HepG2 (cell line): ENCODE data around the gene TFPI. TPM values are rescaled to one million over a fixed set of nuclear protein-coding genes. Genes with fewer than 3 reads are reported as not detected.

ENCODE experiments used
- EP300 ChIP-seq, 3 experiments: sonication (generic) in 1 of 3; formaldehyde crosslinking in 1 of 3; IDR thresholded peaks; 2 replicates each; pipeline versions ENCODE4 v1.5.1 to v1.6.1; 2011 to 2020; ENCODE audit warnings: low read depth in 2 of 3, low read length in 2 of 3, borderline replicate concordance in 1 of 3, improper control_type of control experiment in 1 of 3, mild to moderate bottlenecking in 1 of 3, missing genetic modification reagents in 1 of 3, moderate library complexity in 1 of 3
- LCORL ChIP-seq, 2 experiments: fragments of 450-650 bp in 1 of 2; sonication (generic) in 1 of 2; formaldehyde crosslinking in 1 of 2; IDR thresholded peaks; 2 replicates each; pipeline versions ENCODE4 v1.5.0 to v1.6.1; 2017 to 2020; ENCODE audit warnings: antibody characterized with exemption in 1 of 2, missing genetic modification reagents in 1 of 2
- RORA ChIP-seq: sonication (generic); formaldehyde crosslinking; IDR thresholded peaks from 2 replicates; pipeline ENCODE4 v1.5.0; 2020; ENCODE audit warnings: mild to moderate bottlenecking, missing genetic modification reagents, moderate library complexity
- SALL2 ChIP-seq: sonication (generic); formaldehyde crosslinking; IDR thresholded peaks from 2 replicates; pipeline ENCODE4 v1.8.1; 2023; ENCODE audit warnings: mild to moderate bottlenecking, missing genetic modification reagents, inconsistent platforms
- ZBTB7A ChIP-seq: sonication (generic); formaldehyde crosslinking; IDR thresholded peaks from 2 replicates; pipeline ENCODE4 v1.8.0; 2022; ENCODE audit warnings: mild to moderate bottlenecking, missing genetic modification reagents
- ZC3H13 ChIP-seq: sonication (generic); formaldehyde crosslinking; IDR thresholded peaks from 2 replicates; pipeline ENCODE4 v1.8.1; 2023; ENCODE audit warnings: mild to moderate bottlenecking, missing genetic modification reagents, moderate library complexity
- ZNF530 ChIP-seq: sonication (generic); formaldehyde crosslinking; IDR thresholded peaks from 2 replicates; pipeline ENCODE4 v1.5.0; 2020; ENCODE audit warnings: low read depth, mild to moderate bottlenecking, missing genetic modification reagents
- ZNF562 ChIP-seq: sonication (generic); formaldehyde crosslinking; IDR thresholded peaks from 2 replicates; pipeline ENCODE4 v1.8.0; 2022; ENCODE audit warnings: missing genetic modification reagents, borderline replicate concordance
- ZNF616 ChIP-seq: sonication (generic); formaldehyde crosslinking; IDR thresholded peaks from 2 replicates; pipeline ENCODE4 v1.5.0; 2020; ENCODE audit warnings: low read depth, mild to moderate bottlenecking, missing genetic modification reagents
- ZNF772 ChIP-seq: sonication (generic); formaldehyde crosslinking; IDR thresholded peaks from 2 replicates; pipeline ENCODE4 v1.5.0; 2020; ENCODE audit warnings: mild to moderate bottlenecking, missing genetic modification reagents
- polyA plus RNA-seq, 8 experiments: library from polyadenylated mRNA; depleted of rRNA in 3 of 8; stranded (reverse) in 7 of 8; unstranded in 1 of 8; fragments of >200 nt; fragmentation: Illumina TruSeq in 4 of 8; extraction: Trizol in 4 of 8; gene quantifications; 2 replicates each; pipeline versions ENCODE4 v1.2.1 to v1.2.3, GENCODE V29; 2011 to 2016; ENCODE audit warnings: low read depth in 4 of 8, missing spikeins in 1 of 8, mixed read lengths in 1 of 8; ENCODE audit not compliant: insufficient read depth in 1 of 8
- total RNA-seq, 5 experiments: library from RNA; depleted of rRNA; stranded (reverse); fragments of >200 nt; fragmentation: Illumina TruSeq; extraction: Trizol; gene quantifications; 2 replicates each; pipeline ENCODE4 v1.2.3, GENCODE V29; 2016; ENCODE audit warnings: low read depth in 1 of 5
- TF ChIP-seq, protein P1 (sequence below): sonication (generic); formaldehyde crosslinking; IDR thresholded peaks from 2 replicates; pipeline ENCODE4 v1.4.0; 2020; ENCODE audit warnings: missing genetic modification reagents, borderline replicate concordance
- TF ChIP-seq, protein P2 (sequence below): sonication (generic); formaldehyde crosslinking; IDR thresholded peaks from 2 replicates; pipeline ENCODE4 v1.5.1; 2020; ENCODE audit warnings: missing genetic modification reagents, mild to moderate bottlenecking, borderline replicate concordance

Gene TFPI
- total and polyA plus RNA-seq, 2 of the 13 experiments (the other 11 are each of a cell fraction or from before 2014, with no cell fraction given) = 301 to 436 TPM

DNA sequence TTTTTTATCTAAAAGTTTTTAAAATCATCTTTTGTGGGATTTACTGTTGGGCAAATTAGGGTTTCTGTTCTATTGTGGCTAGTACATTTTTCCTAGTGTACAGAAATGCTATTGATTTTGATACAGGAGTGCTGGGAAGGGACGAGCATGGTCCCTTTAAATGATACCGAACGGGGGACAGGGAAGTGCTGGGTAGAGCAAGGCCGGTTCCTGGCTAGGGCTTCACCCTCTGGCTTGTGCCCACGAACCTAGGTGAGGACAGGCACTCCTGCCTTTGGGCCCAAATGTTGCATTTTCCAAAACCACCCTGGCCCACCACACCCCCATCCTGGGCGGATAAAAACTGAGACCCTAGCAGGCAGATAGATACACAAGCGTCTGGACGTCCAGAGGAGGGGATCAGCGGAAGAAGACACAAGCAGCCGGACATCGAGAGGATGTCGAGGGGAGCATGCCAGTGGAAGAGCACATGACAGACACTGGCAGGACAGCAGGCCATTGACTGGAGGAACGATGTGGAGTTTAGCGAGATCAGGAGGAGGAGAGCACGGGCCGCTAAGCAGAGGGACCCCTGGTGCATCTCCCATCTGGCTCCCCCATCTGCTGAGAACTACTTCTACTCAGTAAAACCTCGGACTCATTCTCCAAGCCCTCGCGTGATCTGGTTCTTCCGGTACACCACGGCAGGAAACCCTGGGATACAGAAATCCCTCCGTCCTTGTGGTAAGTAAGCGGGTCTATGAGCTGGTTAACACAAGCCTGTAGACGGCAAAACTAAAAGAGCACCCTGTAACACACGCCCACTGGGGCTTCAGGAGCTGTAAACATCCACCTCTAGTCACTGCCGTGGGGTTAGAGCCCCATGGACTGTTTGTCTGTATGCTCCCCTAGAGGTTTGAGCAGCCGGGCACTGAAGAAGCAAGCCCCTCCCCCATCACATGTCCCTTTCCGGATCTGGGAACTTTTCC lies 92.7 kb downstream of the TFPI start (continued):
- TF ChIP-seq EP300 (IDR thresholded peaks at IDR 0.05; ENCODE audit: low read depth in 2 of 2, low read length in 2 of 2) = 0 out of 4 replicates have a peak, but pooled peaks of 1 of the 2 experiments have one; percentile 41
- no peak for TF ChIP-seq EP300 (CRISPR knock-in tag; IDR thresholded peaks at IDR 0.05; ENCODE audit: borderline replicate concordance)
- no peak for TF ChIP-seq ZNF530
- TF ChIP-seq ZBTB7A (CRISPR knock-in tag) = no peak; the same call in 1 of the 2 replicates
- TF ChIP-seq SALL2 (CRISPR knock-in tag) = peak; percentile 82; the same call in 1 of the 2 replicates
- TF ChIP-seq, protein P1, sequence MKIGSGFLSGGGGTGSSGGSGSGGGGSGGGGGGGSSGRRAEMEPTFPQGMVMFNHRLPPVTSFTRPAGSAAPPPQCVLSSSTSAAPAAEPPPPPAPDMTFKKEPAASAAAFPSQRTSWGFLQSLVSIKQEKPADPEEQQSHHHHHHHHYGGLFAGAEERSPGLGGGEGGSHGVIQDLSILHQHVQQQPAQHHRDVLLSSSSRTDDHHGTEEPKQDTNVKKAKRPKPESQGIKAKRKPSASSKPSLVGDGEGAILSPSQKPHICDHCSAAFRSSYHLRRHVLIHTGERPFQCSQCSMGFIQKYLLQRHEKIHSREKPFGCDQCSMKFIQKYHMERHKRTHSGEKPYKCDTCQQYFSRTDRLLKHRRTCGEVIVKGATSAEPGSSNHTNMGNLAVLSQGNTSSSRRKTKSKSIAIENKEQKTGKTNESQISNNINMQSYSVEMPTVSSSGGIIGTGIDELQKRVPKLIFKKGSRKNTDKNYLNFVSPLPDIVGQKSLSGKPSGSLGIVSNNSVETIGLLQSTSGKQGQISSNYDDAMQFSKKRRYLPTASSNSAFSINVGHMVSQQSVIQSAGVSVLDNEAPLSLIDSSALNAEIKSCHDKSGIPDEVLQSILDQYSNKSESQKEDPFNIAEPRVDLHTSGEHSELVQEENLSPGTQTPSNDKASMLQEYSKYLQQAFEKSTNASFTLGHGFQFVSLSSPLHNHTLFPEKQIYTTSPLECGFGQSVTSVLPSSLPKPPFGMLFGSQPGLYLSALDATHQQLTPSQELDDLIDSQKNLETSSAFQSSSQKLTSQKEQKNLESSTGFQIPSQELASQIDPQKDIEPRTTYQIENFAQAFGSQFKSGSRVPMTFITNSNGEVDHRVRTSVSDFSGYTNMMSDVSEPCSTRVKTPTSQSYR = peak; percentile 67; the same call in 1 of the 2 replicates
- peak; percentile 71 for TF ChIP-seq LCORL (IDR thresholded peaks at IDR 0.05)
- peak; percentile 56; the same call in 1 of the 2 replicates for TF ChIP-seq LCORL (CRISPR knock-in tag; IDR thresholded peaks at IDR 0.05)
- TF ChIP-seq ZC3H13 = 0 out of 2 replicates have a peak, but pooled peaks have one; percentile 56
- no peak for TF ChIP-seq RORA (CRISPR knock-in tag)
- peak; percentile 87; the same call in 1 of the 2 replicates for TF ChIP-seq ZNF616 (CRISPR knock-in tag)
- no peak for TF ChIP-seq ZNF562 (CRISPR knock-in tag)
- TF ChIP-seq ZNF772 (CRISPR knock-in tag) = peak; percentile 26; the same call in 1 of the 2 replicates
- TF ChIP-seq, protein P2, sequence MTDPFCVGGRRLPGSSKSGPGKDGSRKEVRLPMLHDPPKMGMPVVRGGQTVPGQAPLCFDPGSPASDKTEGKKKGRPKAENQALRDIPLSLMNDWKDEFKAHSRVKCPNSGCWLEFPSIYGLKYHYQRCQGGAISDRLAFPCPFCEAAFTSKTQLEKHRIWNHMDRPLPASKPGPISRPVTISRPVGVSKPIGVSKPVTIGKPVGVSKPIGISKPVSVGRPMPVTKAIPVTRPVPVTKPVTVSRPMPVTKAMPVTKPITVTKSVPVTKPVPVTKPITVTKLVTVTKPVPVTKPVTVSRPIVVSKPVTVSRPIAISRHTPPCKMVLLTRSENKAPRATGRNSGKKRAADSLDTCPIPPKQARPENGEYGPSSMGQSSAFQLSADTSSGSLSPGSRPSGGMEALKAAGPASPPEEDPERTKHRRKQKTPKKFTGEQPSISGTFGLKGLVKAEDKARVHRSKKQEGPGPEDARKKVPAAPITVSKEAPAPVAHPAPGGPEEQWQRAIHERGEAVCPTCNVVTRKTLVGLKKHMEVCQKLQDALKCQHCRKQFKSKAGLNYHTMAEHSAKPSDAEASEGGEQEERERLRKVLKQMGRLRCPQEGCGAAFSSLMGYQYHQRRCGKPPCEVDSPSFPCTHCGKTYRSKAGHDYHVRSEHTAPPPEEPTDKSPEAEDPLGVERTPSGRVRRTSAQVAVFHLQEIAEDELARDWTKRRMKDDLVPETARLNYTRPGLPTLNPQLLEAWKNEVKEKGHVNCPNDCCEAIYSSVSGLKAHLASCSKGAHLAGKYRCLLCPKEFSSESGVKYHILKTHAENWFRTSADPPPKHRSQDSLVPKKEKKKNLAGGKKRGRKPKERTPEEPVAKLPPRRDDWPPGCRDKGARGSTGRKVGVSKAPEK (CRISPR knock-in tag) = peak; percentile 98; the same call in 1 of the 2 replicates
